ENCODE results near the gene ELAVL2.

The ELAVL2 gene

DNA sequence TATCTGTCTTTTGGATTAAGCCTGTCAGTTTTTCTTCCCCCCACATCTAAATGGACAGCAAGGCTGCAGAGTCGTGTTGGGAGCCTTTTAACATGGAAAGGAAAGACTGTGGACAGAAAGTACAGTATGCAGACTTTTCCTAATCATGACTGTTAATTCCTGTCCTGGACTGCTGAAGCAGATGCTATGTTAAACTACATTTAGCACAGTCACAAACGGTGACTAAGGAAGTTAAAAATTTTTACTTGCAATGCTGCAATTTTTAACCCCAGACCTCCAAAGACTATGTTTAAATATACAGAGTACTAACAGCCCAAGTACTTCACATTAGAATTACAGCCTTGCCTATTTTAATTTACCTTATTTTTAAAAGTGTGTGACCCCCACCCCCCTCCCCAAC, 51.8 kb downstream of the ELAVL2 start:
- H3K4me2 ChIP-seq (ENCODE audit: low read length) = no peak overlapping the region
- H3K4me3 ChIP-seq (ENCODE audit: low read depth, low read length) = no peak overlapping the region
- H3K27ac ChIP-seq = no peak overlapping the region
- H3K9ac ChIP-seq = no peak overlapping the region
- H3K9me3 ChIP-seq (ENCODE audit: control insufficient read depth, low read length) = no peaks in the 10 kb centered on the region
- TF ChIP-seq, protein P1, sequence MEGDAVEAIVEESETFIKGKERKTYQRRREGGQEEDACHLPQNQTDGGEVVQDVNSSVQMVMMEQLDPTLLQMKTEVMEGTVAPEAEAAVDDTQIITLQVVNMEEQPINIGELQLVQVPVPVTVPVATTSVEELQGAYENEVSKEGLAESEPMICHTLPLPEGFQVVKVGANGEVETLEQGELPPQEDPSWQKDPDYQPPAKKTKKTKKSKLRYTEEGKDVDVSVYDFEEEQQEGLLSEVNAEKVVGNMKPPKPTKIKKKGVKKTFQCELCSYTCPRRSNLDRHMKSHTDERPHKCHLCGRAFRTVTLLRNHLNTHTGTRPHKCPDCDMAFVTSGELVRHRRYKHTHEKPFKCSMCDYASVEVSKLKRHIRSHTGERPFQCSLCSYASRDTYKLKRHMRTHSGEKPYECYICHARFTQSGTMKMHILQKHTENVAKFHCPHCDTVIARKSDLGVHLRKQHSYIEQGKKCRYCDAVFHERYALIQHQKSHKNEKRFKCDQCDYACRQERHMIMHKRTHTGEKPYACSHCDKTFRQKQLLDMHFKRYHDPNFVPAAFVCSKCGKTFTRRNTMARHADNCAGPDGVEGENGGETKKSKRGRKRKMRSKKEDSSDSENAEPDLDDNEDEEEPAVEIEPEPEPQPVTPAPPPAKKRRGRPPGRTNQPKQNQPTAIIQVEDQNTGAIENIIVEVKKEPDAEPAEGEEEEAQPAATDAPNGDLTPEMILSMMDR (IDR thresholded peaks at IDR 0.05) = no peak
- no peaks in the 10 kb centered on the region for H3K36me3 ChIP-seq (ENCODE audit: control insufficient read depth, insufficient read depth, low read length)
- H3K27me3 ChIP-seq (ENCODE audit: control insufficient read depth, insufficient read depth, low read length) = no peaks in the 10 kb centered on the region
- H2AFZ ChIP-seq = no peak overlapping the region
- H3K79me2 ChIP-seq = no peaks in the 10 kb centered on the region
- H3K4me1 ChIP-seq = no peaks in the 10 kb centered on the region

DNA sequence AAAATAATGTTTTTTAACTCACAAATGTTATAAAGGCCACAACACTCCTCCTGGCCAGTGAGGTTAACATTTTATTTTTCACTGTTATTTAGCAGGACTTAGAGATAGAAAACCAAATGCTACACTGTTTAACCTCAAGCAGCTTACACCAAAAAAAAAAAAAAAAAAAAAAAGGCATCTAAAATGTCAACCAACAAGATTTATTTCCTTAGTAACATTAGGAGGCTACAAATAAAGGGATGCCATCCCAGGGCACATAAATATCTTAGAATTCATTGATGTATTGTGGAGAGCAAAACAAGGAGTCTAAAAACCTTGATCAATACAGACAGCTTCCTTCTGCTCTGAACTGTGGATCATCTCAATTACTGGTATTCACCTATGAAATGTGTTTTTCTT, 53.7 kb downstream of the ELAVL2 start:
- Histone ChIP-seq H3K9ac (no peak overlapping the region), H3K79me2 (no peaks in the 10 kb centered on the region), H3K9me3 (ENCODE audit: control insufficient read depth, low read length) (no peaks in the 10 kb centered on the region), H2AFZ (no peak overlapping the region), H3K4me3 (ENCODE audit: low read depth, low read length) (no peak overlapping the region), H3K4me1 (no peaks in the 10 kb centered on the region), H3K36me3 (ENCODE audit: control insufficient read depth, insufficient read depth, low read length) (no peaks in the 10 kb centered on the region), H3K27ac (no peak overlapping the region), H3K27me3 (ENCODE audit: control insufficient read depth, insufficient read depth, low read length) (no peaks in the 10 kb centered on the region), H3K4me2 (ENCODE audit: low read length) (no peak overlapping the region)
- TF ChIP-seq, protein P1 (IDR thresholded peaks at IDR 0.05) = no peak

DNA sequence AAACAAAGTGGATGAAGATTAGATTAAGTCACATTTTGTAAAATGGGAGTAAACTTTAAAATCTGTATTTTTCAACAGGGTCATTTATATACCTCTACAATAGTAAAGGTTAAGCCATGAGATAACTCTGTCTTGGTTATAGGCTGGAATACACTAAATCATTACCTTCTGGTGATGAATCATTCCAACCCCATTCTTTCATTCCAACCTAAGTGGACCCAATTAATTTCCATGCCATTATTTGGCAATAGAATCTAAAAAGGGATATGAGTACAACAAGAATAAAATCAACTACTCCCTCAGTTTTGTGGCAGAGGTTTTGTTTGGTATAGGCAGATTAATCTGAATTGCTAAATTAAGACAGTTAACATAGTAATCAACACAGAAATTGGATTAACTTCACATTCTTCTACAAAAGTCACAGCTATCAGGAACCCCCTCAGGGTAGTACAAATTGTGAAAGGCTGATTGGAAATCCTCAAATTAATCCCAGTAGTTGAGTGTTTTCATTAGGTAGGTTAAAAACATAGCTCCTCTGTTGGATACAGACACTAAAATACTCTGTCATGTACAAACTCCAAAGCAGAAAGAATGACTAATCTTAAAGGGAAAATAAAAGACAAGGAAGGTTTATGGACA, 54.2 kb downstream of the ELAVL2 start:
- no peaks in the 10 kb centered on the region for H3K79me2 ChIP-seq
- no peaks in the 10 kb centered on the region for H3K4me1 ChIP-seq
- TF ChIP-seq, protein P1 (IDR thresholded peaks at IDR 0.05) = no peak
- H3K4me3 ChIP-seq (ENCODE audit: low read depth, low read length) = no peak overlapping the region
- H3K9me3 ChIP-seq (ENCODE audit: control insufficient read depth, low read length) = no peaks in the 10 kb centered on the region
- no peak overlapping the region for H3K27ac ChIP-seq
- no peak overlapping the region for H3K4me2 ChIP-seq (ENCODE audit: low read length)
- no peaks in the 10 kb centered on the region for H3K36me3 ChIP-seq (ENCODE audit: control insufficient read depth, insufficient read depth, low read length)
- H3K9ac ChIP-seq = no peak overlapping the region
- H3K27me3 ChIP-seq (ENCODE audit: control insufficient read depth, insufficient read depth, low read length) = no peaks in the 10 kb centered on the region
- no peak overlapping the region for H2AFZ ChIP-seq

DNA sequence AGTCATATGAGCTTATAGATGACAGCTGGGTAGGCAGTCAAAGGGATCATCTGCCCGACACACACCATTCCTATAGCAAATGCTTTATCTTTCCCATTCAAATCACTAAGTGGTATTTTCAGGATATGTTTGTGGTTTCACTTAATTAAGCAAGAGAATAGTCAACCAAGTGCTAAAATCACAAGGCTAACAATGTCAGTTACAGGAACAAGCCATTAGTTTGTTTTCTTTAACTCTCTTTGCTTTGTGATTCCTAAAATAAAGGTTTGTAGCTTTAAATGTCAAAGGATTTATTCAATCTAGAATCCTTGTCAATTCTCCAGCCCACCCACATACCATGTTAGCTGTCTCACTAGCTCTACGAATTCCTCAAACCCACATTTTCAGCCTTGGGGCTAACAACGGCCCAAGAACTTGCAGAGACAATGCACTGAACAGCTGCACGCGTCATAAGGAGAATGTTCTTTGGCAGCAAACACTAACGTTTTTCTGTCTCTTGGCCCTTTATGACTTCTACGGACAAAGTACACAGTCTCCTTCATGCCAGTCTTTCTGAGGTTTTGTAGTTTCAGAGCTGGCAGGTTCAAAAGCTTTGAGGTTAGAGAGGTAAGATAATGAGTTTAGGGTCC, 56.6 kb downstream of the ELAVL2 start:
- no peak overlapping the region for H3K9ac ChIP-seq
- no peaks in the 10 kb centered on the region for H3K4me1 ChIP-seq
- H3K27ac ChIP-seq = no peak overlapping the region
- H3K27me3 ChIP-seq (ENCODE audit: control insufficient read depth, insufficient read depth, low read length) = no peaks in the 10 kb centered on the region
- no peak overlapping the region for H3K4me2 ChIP-seq (ENCODE audit: low read length)
- no peaks in the 10 kb centered on the region for H3K36me3 ChIP-seq (ENCODE audit: control insufficient read depth, insufficient read depth, low read length)
- no peaks in the 10 kb centered on the region for H3K9me3 ChIP-seq (ENCODE audit: control insufficient read depth, low read length)
- H2AFZ ChIP-seq = no peak overlapping the region
- no peaks in the 10 kb centered on the region for H3K79me2 ChIP-seq
- TF ChIP-seq, protein P1 (IDR thresholded peaks at IDR 0.05) = no peak
- H3K4me3 ChIP-seq (ENCODE audit: low read depth, low read length) = no peak overlapping the region

DNA sequence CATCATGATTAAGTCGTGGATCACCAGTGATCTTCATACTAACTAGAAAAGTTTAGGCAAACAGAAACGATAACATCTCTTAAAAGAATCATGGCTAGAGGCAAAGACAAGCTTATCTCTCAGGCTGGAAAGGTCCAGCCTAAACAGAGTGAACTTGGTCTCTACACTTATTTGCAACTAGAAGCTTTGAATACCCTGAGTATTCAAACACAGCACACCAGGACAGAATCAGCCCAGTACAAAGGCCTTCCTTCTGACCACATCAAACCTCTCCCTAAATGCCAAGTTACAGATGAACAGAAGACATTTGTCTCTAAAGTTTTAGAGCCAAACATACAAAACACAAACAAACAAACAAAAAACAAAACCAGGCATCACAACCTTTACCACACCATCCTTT, 57.2 kb downstream of the ELAVL2 start:
- H2AFZ ChIP-seq = no peak overlapping the region
- H3K27me3 ChIP-seq (ENCODE audit: control insufficient read depth, insufficient read depth, low read length) = no peaks in the 10 kb centered on the region
- H3K4me3 ChIP-seq (ENCODE audit: low read depth, low read length) = no peak overlapping the region
- no peaks in the 10 kb centered on the region for H3K9me3 ChIP-seq (ENCODE audit: control insufficient read depth, low read length)
- no peak overlapping the region for H3K27ac ChIP-seq
- no peaks in the 10 kb centered on the region for H3K36me3 ChIP-seq (ENCODE audit: control insufficient read depth, insufficient read depth, low read length)
- no peak overlapping the region for H3K9ac ChIP-seq
- no peaks in the 10 kb centered on the region for H3K79me2 ChIP-seq
- H3K4me2 ChIP-seq (ENCODE audit: low read length) = no peak overlapping the region
- TF ChIP-seq, protein P1 (IDR thresholded peaks at IDR 0.05) = no peak
- no peaks in the 10 kb centered on the region for H3K4me1 ChIP-seq

All from parathyroid adenoma (tissue), 2 donors.